Activated T-helper 1 cell treated with anti-CD3 and anti-CD28 coated beads, Interleukin-2, amount 50 U/mL, for 16 hours (primary cell): ENCODE results near the gene KCTD16.

ENCODE experiments used
- DNase-seq, 2 donors: peaks; one replicate each; pipeline ENCODE4 v3.0.0-alpha.2; 2020; ENCODE audit warnings: low read depth in 1 of 2, low spot score in 1 of 2

Gene KCTD16

DNA sequence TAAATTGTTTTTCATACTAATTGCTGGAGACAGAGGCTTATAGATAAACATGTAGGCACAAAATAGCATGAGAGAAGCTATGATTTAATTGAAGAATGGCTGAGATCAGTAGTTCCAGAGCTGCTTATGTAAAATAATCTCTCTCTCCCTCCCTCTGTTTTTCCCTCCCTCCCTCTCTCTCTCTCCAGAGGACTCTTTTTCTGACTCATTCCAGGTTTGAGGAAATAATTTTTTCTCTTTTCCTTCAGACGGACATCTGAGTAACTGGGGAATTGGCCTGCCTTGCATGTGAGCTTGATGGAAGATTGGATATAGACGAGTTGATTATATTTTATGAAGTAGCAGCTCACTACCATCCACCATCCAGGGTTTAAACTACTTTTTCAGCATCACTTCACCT lies 35.5 kb downstream of the KCTD16 start:
- no peak for DNase-seq

DNA sequence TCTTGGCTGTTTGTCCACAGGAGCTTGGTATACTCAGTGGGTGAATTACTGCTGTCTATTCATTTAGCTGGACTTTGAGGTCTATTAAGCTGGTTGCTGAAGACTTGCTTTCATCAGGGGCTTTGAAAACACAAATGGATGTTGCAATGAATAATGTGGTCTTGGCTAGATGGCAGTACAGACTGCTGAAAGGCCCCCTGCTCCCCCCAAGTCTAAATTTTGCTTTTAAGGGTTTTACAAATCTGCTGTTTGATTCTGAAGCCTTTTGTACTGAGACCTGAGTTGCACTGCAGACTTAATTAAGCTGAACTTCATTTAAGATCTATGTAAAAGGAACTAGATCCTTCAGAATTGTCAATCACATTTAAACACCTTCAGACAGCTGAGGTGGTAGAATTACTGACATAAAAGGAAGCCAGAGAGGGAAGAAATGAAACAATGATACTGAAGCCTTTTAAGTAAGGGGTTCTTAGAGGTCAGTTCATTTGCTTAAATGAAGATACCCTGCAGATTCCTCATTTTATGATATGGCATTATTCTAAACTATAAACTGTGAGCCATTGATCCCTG lies 37.3 kb downstream of the KCTD16 start:
- no peak for DNase-seq

DNA sequence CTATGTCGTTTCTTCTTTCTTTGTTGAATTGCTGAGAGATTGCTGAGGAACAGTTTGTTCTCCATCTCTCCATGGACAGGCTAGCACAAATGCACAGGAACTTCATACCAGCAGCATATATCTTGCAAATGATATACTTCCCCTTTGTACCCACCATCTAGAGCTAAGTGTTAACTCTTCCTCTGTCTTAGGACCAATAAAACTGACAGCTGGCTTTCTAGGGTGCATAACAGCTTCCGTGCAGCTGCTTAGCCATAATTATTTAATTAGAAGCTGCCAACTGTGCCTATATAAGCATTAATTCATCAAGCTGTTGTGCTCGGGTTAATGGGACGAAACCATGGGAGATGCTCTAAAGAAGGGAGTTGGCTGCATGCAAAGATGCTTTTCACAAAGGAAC lies 38.7 kb downstream of the KCTD16 start:
- DNase-seq = no peak

DNA sequence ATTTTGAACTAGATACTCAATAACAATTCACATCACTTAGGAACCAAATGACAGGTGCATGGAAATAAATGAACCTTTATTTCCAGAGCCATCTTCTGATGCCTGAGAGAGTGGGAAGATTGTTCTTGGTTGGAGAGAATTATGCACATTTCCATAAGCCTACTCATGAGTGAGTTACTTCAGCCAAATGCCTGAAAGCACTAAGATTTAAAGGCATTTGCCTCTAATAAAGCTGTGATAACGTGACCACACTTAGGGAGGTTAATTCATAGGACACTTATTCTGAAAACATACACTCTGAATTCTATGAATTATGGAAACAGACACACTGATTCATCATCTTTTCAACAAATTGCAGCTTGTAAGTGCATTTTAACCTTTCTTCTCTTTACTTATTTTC lies 40.0 kb downstream of the KCTD16 start:
- no peak for DNase-seq

DNA sequence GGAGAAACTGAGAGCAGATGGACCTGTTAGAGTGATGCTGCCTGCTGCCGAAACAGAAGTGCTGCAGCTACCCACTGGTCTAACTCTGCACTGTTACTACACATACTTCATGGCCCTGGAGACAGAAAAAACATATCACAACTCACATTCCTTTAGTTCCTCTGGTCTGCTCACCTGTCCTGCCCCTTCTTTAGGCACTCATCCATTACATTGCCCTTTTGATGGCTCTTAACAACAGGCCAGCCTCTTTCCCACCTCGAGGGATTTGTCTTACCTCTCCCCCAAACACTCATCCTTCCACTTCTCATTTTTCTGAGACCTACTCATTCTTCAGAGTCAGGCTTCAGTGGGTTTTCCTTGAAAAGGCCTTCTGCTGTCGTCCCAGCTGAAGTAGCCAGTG lies 49.2 kb downstream of the KCTD16 start:
- DNase-seq = no peak

DNA sequence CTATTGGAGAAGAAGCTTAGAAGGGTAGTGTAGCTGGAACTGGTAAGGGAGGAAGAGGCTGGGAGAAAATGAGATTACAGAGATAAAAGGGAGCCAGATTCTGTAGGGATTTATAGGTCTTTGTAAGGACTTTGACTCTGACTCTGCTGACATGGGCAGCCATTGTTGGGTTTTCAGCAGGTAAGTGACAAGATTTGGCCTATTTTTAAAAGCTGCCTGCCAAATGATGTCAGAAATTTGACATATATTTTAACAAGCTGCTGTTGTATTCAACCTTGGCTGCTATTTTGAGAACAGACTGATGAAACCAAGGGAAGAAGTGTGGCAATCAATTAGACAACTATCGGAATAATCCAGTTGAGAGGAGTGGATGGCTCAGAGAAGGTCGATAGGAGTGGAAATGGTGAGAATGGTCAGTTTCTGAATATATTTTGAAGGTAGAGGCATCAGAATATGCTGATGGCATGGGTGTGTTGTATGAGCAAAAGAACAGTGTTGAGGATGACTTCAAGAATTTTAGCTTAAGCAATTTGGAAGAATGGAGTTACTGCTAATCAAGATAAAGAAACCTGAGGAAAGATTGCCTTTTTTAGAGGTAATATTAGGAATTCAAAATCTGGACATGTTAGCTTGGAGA lies 56.8 kb downstream of the KCTD16 start:
- DNase-seq = no peak

DNA sequence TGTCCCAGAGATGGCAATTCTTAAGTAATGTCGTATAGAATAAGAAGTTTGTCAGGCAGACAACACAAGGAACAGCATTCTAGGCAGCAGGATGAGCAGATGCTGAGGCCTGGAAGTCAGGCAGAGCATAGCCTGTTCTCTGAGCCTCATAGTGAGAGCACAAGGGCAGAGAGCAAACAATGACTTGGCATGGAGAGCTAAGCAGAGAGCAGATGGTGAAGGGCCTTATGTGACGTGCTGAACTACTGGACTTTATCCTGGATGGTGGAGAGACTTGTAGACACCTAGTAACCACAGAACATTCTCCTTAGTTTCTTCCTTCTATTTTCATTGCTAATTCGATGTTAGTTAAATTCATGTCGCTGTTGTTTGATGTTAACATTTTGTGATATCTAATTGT lies 60.1 kb downstream of the KCTD16 start:
- no peak for DNase-seq

DNA sequence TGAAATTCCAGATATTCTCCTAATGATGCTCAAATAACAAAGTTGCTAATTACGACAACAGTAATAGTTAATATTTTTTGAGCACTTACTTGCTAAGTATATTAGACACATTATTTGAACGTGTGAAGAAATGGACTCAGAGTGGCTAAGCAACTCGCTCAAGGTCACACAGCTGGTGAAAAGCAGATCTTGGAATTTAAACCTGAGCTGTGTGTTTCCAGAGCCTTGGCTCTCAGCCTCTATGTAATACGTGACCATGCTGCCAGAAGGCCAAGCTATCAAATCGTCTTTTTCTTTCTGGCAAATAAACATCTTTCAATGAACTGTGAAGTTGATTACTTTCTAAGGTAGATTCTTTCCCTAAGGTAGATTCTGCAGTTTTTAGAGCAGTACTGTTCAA lies 61.6 kb downstream of the KCTD16 start:
- no peak for DNase-seq

DNA sequence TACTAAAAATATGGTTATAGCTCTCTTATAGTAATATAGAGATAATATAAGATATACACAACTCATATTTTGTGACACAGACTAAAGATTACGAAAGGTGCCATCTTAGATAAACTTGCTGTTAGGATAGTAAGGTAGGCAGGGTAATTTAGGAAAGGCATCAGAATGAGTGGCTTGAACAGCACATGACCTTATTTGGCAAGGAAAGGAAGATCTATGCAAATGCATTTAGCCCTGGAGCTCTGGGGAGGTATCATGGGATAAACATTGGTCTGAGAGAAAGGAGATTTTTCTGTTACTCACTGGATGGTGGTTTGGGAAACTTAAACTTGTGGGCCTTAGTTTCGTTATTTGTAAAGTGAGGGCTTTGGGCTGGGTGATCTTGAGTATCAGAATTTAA lies 65.8 kb downstream of the KCTD16 start:
- DNase-seq = no peak

DNA sequence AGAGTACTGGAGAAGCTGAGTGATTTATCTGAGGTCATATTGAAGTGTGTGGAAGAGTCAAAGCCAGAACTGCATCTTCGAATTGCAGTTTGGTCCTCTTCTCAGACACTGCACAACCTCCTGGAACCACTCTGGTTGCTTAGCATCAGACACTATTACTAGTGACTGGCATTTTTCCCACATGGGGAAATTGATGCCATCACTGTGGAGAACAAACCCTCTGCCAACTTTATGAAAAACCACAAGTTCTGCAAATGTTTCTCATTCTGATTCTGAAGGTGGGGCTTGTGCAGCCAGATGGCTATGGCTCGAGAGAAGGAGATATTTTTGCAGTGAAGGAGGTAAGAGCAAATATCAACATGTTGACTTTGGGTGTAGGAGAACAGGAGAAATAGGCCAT lies 67.2 kb downstream of the KCTD16 start:
- DNase-seq = no peak

DNA sequence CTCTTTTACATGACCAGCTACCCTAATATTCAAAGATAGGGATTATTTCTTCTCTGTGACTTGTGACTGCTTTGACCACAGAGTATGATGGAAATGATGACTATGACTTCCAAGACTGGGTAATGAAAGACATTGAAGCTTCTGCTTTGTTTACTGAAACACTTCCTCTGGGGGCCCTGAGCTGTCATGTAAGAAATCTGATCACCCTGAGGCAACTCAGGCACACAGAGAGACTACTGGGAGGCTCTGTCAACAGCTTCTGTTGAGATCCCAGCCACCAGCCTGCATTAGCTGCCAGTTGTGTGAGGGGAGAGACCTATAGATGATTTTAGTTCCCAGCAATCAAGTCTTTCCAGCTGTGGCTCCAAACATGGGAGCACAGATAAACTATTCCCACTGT lies 76.5 kb downstream of the KCTD16 start:
- DNase-seq = no peak

DNA sequence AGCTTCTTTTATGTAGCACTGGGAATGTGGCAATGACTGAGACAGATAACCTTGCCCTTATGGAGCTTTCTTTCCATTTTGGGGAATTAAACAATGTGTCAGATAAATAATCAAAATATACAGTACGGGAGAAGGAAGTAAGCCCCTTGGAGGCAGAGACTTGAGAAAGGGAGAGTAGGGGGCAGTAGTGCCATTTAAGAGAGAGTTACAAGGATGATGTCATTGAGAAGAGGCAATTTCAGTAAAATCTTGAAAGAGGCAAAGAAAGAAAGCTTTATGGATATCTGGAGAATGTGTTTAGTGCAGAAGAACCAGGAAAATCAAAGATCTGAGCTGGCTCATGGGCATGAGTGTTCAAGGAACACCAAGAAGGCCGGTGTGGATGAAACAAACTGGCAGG lies 77.3 kb downstream of the KCTD16 start:
- DNase-seq = no peak

DNA sequence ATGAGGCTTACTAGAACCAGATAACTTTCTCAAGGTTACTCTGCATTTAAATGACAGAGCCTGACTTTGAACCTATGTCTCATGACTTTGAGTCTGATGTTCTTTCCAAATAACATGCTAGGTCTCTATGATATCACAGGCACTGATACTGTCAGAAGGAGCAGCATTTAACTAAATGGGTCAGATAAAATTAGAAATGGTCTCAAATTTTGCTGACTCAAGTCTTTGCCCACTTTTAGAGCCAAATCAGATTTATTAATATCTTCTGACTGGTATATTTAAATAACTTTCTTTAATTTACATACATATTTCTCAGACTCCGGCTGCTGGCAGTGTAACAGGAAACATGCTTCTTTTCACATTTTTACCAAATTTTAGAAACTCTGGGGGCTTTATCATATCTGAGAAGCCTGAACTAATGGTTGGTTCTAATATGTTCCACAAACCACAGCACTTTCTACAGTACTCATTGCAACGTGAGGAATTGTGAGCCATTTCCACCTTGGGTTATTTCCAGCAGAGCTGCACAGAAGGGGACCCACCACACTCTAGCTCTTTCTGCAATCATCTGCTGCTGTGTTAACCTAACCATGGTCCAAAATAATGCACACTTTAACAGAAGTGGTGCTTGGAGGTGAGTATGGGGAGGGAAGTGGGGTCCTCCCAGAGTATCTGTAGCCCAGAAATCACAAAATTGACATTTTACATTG lies 79.2 kb downstream of the KCTD16 start:
- DNase-seq = no peak

DNA sequence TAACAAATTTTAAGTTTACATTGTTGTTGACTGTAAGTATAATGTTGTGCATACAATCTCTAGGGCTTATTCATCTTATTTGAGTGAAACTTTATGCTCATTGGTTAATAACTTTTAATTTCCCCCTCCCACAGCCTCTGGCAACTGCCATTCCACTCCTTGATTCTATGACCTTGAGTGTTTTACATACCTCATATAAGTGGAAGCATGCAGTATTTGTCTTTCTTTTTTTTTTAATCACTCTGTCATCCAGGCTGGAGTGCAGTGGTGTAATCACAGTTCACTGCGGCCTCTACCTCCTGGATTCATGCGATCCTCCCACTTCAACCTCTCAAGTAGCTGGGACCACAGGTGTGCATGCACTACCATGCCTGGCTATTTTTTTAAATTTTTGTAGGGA lies 83.9 kb downstream of the KCTD16 start:
- no peak for DNase-seq

DNA sequence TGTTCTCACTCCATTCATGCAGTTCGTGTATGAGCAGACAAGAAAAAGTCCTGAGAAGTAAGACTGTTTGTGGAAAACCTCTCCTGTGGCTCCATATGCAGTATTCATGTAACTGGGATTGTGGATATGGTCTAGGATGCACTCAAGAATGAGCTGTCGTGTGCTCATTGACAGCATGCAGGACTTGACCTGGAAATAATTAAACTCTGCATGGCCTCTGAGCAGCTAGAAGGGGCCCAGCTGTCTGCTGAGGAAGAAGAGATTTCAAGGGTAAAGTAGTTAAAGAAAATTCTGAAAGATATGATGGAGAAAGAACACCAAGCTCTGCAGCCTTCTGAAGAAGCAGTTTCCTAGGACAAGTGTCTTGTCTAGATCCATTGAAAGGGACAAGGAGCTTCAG lies 89.4 kb downstream of the KCTD16 start:
- no peak for DNase-seq

DNA sequence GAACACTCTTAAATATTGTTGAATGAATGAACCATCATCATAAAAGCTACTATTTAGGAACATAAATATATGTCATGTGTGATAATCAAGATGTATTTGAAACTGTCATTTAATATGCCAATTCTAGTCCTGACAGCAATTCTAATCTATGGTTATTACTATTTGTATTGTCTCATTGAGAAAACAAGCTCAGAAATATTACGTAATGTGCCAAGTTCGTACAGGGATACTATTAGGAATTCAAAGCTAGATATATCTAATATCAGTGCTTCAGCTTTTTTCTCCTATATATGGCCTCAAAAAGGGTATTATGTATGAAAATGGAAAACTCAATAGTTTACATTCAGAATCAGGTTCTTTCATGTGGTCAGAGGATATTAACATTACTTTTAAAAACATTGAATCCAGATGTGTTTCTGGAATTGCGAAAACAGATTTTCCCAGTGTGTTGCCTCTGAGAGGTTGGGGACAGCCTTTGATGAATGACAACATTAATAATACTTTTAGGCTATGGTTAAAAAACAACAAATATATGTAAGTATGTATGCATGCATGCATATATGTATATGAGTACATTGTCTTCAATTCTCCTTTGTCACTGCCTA lies 95.1 kb downstream of the KCTD16 start:
- no peak for DNase-seq

DNA sequence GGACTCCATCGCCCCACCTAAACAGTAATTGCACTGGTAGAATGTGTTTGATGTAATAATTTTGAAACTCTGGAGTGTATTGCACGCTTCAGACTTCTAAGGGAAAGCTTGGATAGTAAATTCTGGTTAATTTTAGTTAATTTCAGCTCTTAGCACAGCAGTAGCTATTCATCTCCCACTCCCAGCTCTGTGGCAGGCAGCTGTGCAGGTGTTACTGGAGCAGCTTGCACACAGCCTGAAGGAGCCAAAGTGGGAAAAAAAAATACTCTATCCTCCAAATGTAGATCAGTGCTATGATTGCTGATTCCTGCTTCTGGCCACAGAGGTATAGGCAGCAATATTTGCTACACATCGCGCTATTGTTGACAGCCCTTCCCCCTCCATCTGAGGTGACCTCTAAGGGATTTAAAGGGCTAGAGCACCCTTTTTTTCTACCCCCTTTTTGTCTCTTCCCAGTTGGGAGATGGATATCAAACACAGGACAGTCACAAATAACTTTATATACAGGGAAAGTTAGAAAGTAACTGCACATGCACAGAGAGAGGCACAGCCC lies 97.4 kb downstream of the KCTD16 start:
- DNase-seq = no peak

DNA sequence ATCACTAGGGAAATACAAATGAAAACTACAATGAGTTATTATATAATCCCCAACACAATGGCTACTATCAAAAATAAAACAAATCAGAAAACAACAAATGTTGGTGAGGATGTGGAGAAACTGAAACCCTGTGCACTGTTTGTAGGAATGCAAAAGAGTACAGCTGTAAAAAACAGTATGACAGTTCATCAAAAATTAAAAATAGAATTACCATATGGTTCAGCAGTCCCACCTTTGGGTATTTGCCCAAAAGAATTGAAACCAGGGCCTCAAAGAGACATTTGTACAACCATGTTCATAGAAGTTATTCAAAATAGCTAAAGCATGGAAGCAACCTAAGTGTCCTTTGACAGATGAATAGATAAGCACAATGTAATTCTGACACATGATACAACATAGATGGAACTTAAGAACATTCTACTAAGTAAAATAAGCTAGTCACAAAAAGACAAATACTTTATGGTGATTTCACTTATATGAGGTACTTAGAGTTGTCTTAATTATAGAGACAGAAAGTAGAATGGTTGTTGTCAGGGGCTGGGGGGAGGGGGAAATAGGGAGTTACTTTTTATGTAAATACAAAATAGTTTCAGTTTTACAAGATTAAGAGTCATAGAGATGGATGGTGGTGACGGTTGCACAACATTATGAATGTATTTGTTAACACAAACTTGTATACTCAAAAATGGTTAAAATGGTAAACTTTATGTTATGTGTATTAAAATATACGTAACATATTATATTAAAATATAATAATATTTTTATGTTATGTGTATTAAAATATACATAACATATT lies 102.8 kb downstream of the KCTD16 start:
- DNase-seq = no peak

DNA sequence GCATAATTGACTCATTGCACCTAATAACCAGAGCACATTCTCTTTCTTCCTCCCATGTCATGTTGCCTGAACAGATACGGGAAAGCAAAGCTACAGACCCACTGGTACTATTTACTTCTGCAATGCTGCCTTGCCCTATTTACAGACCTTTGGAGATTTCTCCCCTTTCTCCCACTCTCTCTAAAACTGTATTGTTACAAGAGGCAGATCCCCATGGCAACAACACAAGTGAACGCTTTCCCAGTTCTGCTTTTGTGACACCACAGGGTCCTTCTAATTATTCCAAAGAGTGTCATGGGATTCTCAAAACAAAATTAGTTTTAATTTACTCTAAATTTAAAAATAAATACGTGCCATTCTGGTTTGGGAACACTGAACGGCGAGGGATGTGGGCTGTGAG lies 104.7 kb downstream of the KCTD16 start:
- DNase-seq = no peak

DNA sequence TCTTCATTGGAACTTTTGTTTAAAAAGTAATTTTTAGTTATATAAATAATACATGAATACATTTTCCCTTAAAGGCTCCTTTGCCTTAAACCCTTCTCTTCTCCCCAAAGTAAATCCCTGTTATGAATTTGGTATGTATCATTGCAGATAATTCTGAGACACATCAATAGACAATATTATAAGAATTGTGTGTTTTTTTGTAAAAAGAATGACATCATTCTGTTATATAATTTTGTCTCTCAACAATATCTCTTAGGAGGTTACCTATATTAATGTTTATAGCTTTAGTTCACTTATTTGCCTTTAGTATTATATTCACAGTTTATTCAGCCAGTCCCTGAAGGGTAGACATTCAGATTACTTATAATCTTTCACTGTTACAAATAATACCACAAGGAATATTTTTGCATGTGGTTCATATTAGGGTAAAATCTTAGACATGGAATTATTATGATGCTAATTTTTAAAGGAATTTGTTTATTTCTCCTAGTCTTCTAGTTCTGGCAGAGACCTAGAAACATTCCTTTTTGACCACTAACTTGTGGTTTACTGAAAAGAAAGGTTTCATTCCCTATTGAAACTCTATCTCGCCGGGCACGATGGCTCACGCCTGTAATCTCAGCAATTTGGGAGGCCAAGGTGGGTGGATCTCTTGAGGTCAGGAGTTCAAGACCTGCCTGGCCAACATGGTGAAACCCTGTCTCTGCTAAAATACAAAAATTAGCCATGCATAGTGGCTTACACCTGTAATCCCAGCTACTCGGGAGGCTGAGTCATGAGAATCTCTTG lies 105.6 kb downstream of the KCTD16 start:
- no peak for DNase-seq

DNA sequence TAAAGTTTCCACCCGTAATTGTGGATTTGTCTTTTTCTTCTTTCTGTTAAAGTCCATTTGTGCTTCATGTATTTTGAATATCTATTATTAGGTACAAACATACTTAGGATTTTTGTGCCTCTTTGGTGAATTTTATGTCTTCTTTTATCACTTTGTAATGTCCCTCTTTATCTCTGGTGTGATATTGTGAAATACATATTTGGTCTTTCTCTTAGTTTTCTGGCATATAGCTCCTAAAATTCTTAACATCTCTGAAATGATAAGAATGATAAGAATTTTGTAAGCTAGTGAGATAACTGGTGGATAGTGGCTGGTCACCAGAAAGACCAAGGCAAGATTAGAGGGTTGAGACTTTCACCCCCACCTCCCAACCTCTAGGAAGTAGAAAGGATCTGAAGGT lies 111.1 kb downstream of the KCTD16 start:
- no peak for DNase-seq
